GM23338 (cell line): Measurements from ENCODE around the gene SLC19A2. TPM values are rescaled to one million over a fixed set of nuclear protein-coding genes. Genes with fewer than 3 reads are reported as not detected.

Experiments used
- ATAC-seq: fragments of 200-7000 bp; cut with Tn5 transposase; 3 replicates; pipeline ENCODE4 v1.9.1; 2020
- DNase-seq: peaks from one replicate; pipeline ENCODE4 v3.0.0-alpha.2; 2015; ENCODE audit warnings: low spot score
- H2AFZ ChIP-seq: fragments of 200-600 bp; sonication (generic); 2 replicates; pipeline ENCODE4 v1.8.0; 2016; ENCODE audit warnings: antibody characterized with exemption, mild to moderate bottlenecking, moderate library complexity
- H3F3A ChIP-seq: fragments of 200-600 bp; sonication (generic); replicated peaks from 2 replicates; pipeline ENCODE4 v1.8.0; 2017; ENCODE audit warnings: antibody characterized with exemption, mixed run types, low read depth
- H3K27ac ChIP-seq: fragments of 200-600 bp; sonication (generic); 2 replicates; pipeline ENCODE4 v1.6.1; 2016; ENCODE audit warnings: low read depth
- H3K27me3 ChIP-seq: fragments of 200-600 bp; sonication (generic); 2 replicates; pipeline ENCODE4 v1.8.0; 2016; ENCODE audit warnings: mild to moderate bottlenecking, mixed run types, moderate library complexity; ENCODE audit not compliant: insufficient read depth
- H3K36me3 ChIP-seq: fragments of 200-600 bp; sonication (generic); 2 replicates; pipeline ENCODE4 v1.8.0; 2016; ENCODE audit warnings: mild to moderate bottlenecking; ENCODE audit not compliant: insufficient read depth
- H3K4me1 ChIP-seq: fragments of 200-600 bp; sonication (generic); 2 replicates; pipeline ENCODE4 v1.8.0; 2016; ENCODE audit warnings: mild to moderate bottlenecking, moderate library complexity; ENCODE audit not compliant: insufficient read depth
- H3K4me2 ChIP-seq: fragments of 200-600 bp; sonication (generic); 2 replicates; pipeline ENCODE4 v1.7.1; 2017; ENCODE audit warnings: mixed run types
- H3K4me3 ChIP-seq: fragments of 200-600 bp; sonication (generic); 2 replicates; pipeline ENCODE4 v1.6.1; 2016; ENCODE audit warnings: mixed run types
- H3K79me2 ChIP-seq: fragments of 200-600 bp; sonication (generic); replicated peaks from 2 replicates; pipeline ENCODE4 v1.8.0; 2017; ENCODE audit warnings: mild to moderate bottlenecking; ENCODE audit not compliant: insufficient read depth
- H3K9me2 ChIP-seq: fragments of 200-600 bp; sonication (generic); 2 replicates; pipeline ENCODE4 v1.8.0; 2017; ENCODE audit not compliant: insufficient read depth
- H4K20me1 ChIP-seq: fragments of 200-600 bp; sonication (generic); replicated peaks from 2 replicates; pipeline ENCODE4 v1.8.0; 2017; ENCODE audit warnings: mild to moderate bottlenecking; ENCODE audit not compliant: insufficient read depth
- H3K27ac Mint-ChIP-seq: 2 replicates; pipeline ENCODE4 v1.8.0; 2020; ENCODE audit warnings: inconsistent platforms, mild to moderate bottlenecking, moderate library complexity, mixed read lengths
- H3K27me3 Mint-ChIP-seq: 3 replicates; pipeline ENCODE4 v1.8.0; 2022; ENCODE audit warnings: low read depth, mild to moderate bottlenecking, moderate library complexity, mixed read lengths, inconsistent platforms; ENCODE audit not compliant: insufficient read depth, poor library complexity
- H3K36me3 Mint-ChIP-seq: 3 replicates; pipeline ENCODE4 v1.8.0; 2021; ENCODE audit warnings: low read depth, mild to moderate bottlenecking, inconsistent platforms, moderate library complexity, mixed read lengths
- H3K4me1 Mint-ChIP-seq: 3 replicates; pipeline ENCODE4 v1.8.0; 2020; ENCODE audit warnings: mild to moderate bottlenecking, inconsistent platforms, mixed read lengths
- H3K4me3 Mint-ChIP-seq: 3 replicates; pipeline ENCODE4 v1.8.0; 2021; ENCODE audit warnings: moderate library complexity, mild to moderate bottlenecking, inconsistent platforms, mixed read lengths
- H3K9me3 Mint-ChIP-seq: 3 replicates; pipeline ENCODE4 v1.8.0; 2020; ENCODE audit warnings: moderate library complexity, mild to moderate bottlenecking, inconsistent platforms, mixed read lengths
- CREB1 ChIP-seq: fragments of 250-450 bp; sonication (Bioruptor Pico); IDR thresholded peaks from 2 replicates; pipeline ENCODE4 v1.5.0; 2020; ENCODE audit warnings: low read depth, mild to moderate bottlenecking, moderate library complexity
- EZH2 ChIP-seq: fragments of 200-600 bp; sonication (generic); IDR thresholded peaks from one replicate; pipeline ENCODE4 v1.8.0; 2017; ENCODE audit warnings: antibody characterized with exemption, mild to moderate bottlenecking, low read depth; ENCODE audit not compliant: unreplicated experiment
- EZH2phosphoT487 ChIP-seq: fragments of 200-600 bp; sonication (generic); IDR thresholded peaks from one replicate; pipeline ENCODE4 v1.8.1; 2018; ENCODE audit warnings: antibody characterized with exemption; ENCODE audit not compliant: unreplicated experiment
- JUNB ChIP-seq: IDR thresholded peaks from one replicate; pipeline ENCODE4 v1.6.1; 2016; ENCODE audit warnings: antibody characterized with exemption; ENCODE audit not compliant: unreplicated experiment
- NANOG ChIP-seq: IDR thresholded peaks from 2 replicates; pipeline ENCODE4 v1.6.1; 2016; ENCODE audit warnings: antibody characterized with exemption, borderline replicate concordance
- POLR2AphosphoS5 ChIP-seq: IDR thresholded peaks from 2 replicates; pipeline ENCODE4 v1.6.1; 2016; ENCODE audit warnings: antibody characterized with exemption, low read depth
- ZNF331 ChIP-seq: fragments of 250-450 bp; sonication (Bioruptor Pico); IDR thresholded peaks from 2 replicates; pipeline ENCODE4 v1.5.0; 2020; ENCODE audit warnings: low read depth, mild to moderate bottlenecking, moderate library complexity
- polyA plus RNA-seq: library from polyadenylated mRNA; unstranded; fragments of >200 nt; fragmentation: Nextera tagmentation; extraction: Ambion mirVana; gene quantifications from 2 replicates; pipeline ENCODE4 v1.2.1, GENCODE V29; 2016
- total RNA-seq: library from RNA; depleted of rRNA; stranded (reverse); fragments of >200 nt; shearing (Covaris generic); gene quantifications from 2 replicates; pipeline ENCODE4 v1.2.3, GENCODE V29; 2014
- TF ChIP-seq, protein P1 (sequence below): IDR thresholded peaks from 2 replicates; pipeline ENCODE4 v1.6.1; 2016; ENCODE audit warnings: antibody characterized with exemption
- TF ChIP-seq, protein P2 (sequence below): IDR thresholded peaks from one replicate; pipeline ENCODE4 v1.6.1; 2018; ENCODE audit warnings: antibody characterized with exemption; ENCODE audit not compliant: unreplicated experiment
- TF ChIP-seq, protein P3 (sequence below), 2 experiments: fragments of 200-600 bp in 1 of 2; sonication (generic) in 1 of 2; conservative IDR thresholded peaks; 2 replicates each; pipeline versions ENCODE4 v1.5.1 to v1.6.1; 2016 to 2017; ENCODE audit warnings: antibody characterized with exemption in 2 of 2, low read depth in 2 of 2, mild to moderate bottlenecking in 2 of 2, moderate library complexity in 1 of 2

The SLC19A2 gene
- total and polyA plus RNA-seq, 2 experiments from 2014 or later = 11.1 to 39.1 TPM

DNA sequence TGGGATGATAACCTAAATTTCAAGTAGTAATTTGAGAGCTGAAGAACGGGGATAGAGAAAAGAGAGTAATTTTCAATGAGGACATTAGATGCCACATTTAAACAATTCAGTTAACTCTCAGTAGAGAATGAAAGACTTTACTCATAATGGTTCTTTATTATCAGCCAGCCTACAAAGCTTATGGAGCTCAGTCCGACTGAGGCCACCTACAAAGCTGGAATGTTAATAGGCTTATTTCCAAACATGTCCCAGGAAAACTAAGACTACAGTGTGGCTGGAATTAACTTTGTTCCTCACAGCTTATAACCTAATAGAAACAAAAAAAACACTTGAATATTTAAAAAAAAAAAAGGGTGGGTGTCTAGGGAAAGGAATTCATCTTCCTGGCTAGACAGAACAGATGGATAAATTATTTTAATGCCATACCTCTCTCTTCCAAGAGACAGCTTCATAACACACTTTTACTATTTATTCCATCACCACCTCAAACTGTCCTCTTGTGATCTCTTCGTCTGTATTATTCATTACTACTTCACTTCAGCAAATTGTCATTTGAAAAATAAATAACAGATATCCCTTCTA, 9.8 kb downstream of the SLC19A2 start (continued):
- TF ChIP-seq, protein P1, sequence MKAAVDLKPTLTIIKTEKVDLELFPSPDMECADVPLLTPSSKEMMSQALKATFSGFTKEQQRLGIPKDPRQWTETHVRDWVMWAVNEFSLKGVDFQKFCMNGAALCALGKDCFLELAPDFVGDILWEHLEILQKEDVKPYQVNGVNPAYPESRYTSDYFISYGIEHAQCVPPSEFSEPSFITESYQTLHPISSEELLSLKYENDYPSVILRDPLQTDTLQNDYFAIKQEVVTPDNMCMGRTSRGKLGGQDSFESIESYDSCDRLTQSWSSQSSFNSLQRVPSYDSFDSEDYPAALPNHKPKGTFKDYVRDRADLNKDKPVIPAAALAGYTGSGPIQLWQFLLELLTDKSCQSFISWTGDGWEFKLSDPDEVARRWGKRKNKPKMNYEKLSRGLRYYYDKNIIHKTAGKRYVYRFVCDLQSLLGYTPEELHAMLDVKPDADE = no peak
- TF ChIP-seq, protein P2, sequence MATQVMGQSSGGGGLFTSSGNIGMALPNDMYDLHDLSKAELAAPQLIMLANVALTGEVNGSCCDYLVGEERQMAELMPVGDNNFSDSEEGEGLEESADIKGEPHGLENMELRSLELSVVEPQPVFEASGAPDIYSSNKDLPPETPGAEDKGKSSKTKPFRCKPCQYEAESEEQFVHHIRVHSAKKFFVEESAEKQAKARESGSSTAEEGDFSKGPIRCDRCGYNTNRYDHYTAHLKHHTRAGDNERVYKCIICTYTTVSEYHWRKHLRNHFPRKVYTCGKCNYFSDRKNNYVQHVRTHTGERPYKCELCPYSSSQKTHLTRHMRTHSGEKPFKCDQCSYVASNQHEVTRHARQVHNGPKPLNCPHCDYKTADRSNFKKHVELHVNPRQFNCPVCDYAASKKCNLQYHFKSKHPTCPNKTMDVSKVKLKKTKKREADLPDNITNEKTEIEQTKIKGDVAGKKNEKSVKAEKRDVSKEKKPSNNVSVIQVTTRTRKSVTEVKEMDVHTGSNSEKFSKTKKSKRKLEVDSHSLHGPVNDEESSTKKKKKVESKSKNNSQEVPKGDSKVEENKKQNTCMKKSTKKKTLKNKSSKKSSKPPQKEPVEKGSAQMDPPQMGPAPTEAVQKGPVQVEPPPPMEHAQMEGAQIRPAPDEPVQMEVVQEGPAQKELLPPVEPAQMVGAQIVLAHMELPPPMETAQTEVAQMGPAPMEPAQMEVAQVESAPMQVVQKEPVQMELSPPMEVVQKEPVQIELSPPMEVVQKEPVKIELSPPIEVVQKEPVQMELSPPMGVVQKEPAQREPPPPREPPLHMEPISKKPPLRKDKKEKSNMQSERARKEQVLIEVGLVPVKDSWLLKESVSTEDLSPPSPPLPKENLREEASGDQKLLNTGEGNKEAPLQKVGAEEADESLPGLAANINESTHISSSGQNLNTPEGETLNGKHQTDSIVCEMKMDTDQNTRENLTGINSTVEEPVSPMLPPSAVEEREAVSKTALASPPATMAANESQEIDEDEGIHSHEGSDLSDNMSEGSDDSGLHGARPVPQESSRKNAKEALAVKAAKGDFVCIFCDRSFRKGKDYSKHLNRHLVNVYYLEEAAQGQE = no peak
- TF ChIP-seq, protein P3, sequence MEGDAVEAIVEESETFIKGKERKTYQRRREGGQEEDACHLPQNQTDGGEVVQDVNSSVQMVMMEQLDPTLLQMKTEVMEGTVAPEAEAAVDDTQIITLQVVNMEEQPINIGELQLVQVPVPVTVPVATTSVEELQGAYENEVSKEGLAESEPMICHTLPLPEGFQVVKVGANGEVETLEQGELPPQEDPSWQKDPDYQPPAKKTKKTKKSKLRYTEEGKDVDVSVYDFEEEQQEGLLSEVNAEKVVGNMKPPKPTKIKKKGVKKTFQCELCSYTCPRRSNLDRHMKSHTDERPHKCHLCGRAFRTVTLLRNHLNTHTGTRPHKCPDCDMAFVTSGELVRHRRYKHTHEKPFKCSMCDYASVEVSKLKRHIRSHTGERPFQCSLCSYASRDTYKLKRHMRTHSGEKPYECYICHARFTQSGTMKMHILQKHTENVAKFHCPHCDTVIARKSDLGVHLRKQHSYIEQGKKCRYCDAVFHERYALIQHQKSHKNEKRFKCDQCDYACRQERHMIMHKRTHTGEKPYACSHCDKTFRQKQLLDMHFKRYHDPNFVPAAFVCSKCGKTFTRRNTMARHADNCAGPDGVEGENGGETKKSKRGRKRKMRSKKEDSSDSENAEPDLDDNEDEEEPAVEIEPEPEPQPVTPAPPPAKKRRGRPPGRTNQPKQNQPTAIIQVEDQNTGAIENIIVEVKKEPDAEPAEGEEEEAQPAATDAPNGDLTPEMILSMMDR (conservative IDR thresholded peaks at IDR 0.05; ENCODE audit: low read depth in 2 of 2) = no peak

DNA sequence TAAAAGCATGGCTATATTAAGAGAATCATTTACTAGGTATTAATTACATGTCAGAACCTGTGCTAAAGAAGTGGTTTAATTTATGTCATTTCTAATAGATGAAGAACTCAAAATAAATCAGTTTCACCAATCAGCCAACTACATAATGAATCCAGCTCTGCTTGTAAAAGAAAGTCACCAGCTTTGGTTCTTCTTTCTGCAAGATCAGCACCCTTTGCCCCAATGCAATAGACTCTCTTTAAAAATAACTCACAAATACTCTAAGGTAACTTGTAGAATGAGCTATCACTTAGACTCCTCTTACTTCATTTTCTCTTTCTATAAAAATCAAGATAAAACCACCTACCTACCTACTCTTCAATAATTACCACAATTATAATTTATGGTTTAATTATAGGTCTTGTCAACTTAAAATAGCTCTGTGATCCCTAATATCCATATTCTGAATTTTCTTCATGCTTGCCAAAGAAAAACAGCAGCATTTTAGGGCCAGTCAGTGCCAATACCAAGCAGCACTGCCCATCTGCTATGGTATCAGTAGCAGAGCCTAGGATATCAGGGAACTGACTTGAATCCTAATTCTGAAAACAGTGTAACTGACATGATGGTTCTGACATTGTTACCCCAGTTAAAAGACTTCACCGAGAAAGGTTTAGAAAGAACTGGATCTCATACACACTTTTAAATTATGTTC, 11.3 kb downstream of the SLC19A2 start:
- no peak overlapping the region for H3K4me3 Mint-ChIP-seq
- no peak overlapping the region for H3K27ac ChIP-seq
- H4K20me1 ChIP-seq = peaks cover 7% of the 10 kb centered on the region; the same call in 1 of the 2 replicates
- no peak overlapping the region for H3K27ac Mint-ChIP-seq
- H3K27me3 ChIP-seq = no peaks in the 10 kb centered on the region
- H3K9me2 ChIP-seq = no peaks in the 10 kb centered on the region
- peaks cover 13% of the 10 kb centered on the region for H3K36me3 Mint-ChIP-seq
- ATAC-seq (no peak), DNase-seq (no peak)
- no peaks in the 10 kb centered on the region for H3K9me3 Mint-ChIP-seq
- H3K36me3 ChIP-seq = peaks cover 3% of the 10 kb centered on the region
- no peaks in the 10 kb centered on the region for H3F3A ChIP-seq
- H3K27me3 Mint-ChIP-seq = peaks cover 2% of the 10 kb centered on the region
- H3K4me1 ChIP-seq = peaks cover 9% of the 10 kb centered on the region
- H3K4me3 ChIP-seq = no peak overlapping the region
- H3K79me2 ChIP-seq = peaks cover 37% of the 10 kb centered on the region
- H3K4me1 Mint-ChIP-seq = peaks cover 8% of the 10 kb centered on the region
- H3K4me2 ChIP-seq = no peak overlapping the region
- no peak overlapping the region for H2AFZ ChIP-seq
- no peak for TF ChIP-seq POLR2AphosphoS5
- TF ChIP-seq ZNF331 (CRISPR knock-in tag) = no peak
- no peak for TF ChIP-seq EZH2phosphoT487
- TF ChIP-seq CREB1 (CRISPR knock-in tag) = no peak
- TF ChIP-seq NANOG = no peak
- TF ChIP-seq JUNB = no peak
- TF ChIP-seq, protein P3 (conservative IDR thresholded peaks at IDR 0.05; ENCODE audit: low read depth in 2 of 2) = no peak
- TF ChIP-seq EZH2 = no peak
